GM23338 (cell line): ENCODE results near the gene YES1.

Experiments
- EZH2 ChIP-seq: fragments of 200-600 bp; sonication (generic); IDR thresholded peaks from one replicate; pipeline ENCODE4 v1.8.0; 2017; ENCODE audit warnings: antibody characterized with exemption, mild to moderate bottlenecking, low read depth; ENCODE audit not compliant: unreplicated experiment
- POLR2AphosphoS5 ChIP-seq: IDR thresholded peaks from 2 replicates; pipeline ENCODE4 v1.6.1; 2016; ENCODE audit warnings: antibody characterized with exemption, low read depth
- TF ChIP-seq, protein P1 (sequence below), 2 experiments: fragments of 200-600 bp in 1 of 2; sonication (generic) in 1 of 2; conservative IDR thresholded peaks; 2 replicates each; pipeline versions ENCODE4 v1.5.1 to v1.6.1; 2016 to 2017; ENCODE audit warnings: antibody characterized with exemption in 2 of 2, low read depth in 2 of 2, mild to moderate bottlenecking in 2 of 2, moderate library complexity in 1 of 2
- TF ChIP-seq, protein P2 (sequence below): fragments of 250-450 bp; sonication (Bioruptor Pico); IDR thresholded peaks from 2 replicates; pipeline ENCODE4 v1.5.0; 2020; ENCODE audit warnings: mild to moderate bottlenecking, moderate library complexity

DNA sequence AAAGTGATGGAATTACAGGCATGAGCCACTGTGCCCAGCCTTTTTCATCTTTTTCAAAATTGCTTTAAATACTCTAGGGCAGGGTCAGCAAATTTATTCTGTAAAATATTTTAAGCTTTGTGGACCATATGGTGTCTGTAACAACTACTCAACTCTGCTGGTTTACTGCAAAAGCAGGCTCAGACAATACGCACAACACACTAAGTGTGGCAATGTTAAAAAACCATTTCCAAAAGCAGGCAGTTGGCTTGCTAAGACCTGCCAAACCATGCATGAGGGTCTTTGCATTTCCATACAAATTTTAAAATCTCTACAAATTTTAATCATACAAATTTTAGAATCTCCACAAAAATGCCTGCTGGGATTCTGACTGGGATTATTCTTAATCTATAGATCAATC is 44.1 kb downstream of the YES1 start:
- no peak for TF ChIP-seq POLR2AphosphoS5
- TF ChIP-seq, protein P1, sequence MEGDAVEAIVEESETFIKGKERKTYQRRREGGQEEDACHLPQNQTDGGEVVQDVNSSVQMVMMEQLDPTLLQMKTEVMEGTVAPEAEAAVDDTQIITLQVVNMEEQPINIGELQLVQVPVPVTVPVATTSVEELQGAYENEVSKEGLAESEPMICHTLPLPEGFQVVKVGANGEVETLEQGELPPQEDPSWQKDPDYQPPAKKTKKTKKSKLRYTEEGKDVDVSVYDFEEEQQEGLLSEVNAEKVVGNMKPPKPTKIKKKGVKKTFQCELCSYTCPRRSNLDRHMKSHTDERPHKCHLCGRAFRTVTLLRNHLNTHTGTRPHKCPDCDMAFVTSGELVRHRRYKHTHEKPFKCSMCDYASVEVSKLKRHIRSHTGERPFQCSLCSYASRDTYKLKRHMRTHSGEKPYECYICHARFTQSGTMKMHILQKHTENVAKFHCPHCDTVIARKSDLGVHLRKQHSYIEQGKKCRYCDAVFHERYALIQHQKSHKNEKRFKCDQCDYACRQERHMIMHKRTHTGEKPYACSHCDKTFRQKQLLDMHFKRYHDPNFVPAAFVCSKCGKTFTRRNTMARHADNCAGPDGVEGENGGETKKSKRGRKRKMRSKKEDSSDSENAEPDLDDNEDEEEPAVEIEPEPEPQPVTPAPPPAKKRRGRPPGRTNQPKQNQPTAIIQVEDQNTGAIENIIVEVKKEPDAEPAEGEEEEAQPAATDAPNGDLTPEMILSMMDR (conservative IDR thresholded peaks at IDR 0.05; ENCODE audit: low read depth in 2 of 2), result no peak
- TF ChIP-seq, protein P2, sequence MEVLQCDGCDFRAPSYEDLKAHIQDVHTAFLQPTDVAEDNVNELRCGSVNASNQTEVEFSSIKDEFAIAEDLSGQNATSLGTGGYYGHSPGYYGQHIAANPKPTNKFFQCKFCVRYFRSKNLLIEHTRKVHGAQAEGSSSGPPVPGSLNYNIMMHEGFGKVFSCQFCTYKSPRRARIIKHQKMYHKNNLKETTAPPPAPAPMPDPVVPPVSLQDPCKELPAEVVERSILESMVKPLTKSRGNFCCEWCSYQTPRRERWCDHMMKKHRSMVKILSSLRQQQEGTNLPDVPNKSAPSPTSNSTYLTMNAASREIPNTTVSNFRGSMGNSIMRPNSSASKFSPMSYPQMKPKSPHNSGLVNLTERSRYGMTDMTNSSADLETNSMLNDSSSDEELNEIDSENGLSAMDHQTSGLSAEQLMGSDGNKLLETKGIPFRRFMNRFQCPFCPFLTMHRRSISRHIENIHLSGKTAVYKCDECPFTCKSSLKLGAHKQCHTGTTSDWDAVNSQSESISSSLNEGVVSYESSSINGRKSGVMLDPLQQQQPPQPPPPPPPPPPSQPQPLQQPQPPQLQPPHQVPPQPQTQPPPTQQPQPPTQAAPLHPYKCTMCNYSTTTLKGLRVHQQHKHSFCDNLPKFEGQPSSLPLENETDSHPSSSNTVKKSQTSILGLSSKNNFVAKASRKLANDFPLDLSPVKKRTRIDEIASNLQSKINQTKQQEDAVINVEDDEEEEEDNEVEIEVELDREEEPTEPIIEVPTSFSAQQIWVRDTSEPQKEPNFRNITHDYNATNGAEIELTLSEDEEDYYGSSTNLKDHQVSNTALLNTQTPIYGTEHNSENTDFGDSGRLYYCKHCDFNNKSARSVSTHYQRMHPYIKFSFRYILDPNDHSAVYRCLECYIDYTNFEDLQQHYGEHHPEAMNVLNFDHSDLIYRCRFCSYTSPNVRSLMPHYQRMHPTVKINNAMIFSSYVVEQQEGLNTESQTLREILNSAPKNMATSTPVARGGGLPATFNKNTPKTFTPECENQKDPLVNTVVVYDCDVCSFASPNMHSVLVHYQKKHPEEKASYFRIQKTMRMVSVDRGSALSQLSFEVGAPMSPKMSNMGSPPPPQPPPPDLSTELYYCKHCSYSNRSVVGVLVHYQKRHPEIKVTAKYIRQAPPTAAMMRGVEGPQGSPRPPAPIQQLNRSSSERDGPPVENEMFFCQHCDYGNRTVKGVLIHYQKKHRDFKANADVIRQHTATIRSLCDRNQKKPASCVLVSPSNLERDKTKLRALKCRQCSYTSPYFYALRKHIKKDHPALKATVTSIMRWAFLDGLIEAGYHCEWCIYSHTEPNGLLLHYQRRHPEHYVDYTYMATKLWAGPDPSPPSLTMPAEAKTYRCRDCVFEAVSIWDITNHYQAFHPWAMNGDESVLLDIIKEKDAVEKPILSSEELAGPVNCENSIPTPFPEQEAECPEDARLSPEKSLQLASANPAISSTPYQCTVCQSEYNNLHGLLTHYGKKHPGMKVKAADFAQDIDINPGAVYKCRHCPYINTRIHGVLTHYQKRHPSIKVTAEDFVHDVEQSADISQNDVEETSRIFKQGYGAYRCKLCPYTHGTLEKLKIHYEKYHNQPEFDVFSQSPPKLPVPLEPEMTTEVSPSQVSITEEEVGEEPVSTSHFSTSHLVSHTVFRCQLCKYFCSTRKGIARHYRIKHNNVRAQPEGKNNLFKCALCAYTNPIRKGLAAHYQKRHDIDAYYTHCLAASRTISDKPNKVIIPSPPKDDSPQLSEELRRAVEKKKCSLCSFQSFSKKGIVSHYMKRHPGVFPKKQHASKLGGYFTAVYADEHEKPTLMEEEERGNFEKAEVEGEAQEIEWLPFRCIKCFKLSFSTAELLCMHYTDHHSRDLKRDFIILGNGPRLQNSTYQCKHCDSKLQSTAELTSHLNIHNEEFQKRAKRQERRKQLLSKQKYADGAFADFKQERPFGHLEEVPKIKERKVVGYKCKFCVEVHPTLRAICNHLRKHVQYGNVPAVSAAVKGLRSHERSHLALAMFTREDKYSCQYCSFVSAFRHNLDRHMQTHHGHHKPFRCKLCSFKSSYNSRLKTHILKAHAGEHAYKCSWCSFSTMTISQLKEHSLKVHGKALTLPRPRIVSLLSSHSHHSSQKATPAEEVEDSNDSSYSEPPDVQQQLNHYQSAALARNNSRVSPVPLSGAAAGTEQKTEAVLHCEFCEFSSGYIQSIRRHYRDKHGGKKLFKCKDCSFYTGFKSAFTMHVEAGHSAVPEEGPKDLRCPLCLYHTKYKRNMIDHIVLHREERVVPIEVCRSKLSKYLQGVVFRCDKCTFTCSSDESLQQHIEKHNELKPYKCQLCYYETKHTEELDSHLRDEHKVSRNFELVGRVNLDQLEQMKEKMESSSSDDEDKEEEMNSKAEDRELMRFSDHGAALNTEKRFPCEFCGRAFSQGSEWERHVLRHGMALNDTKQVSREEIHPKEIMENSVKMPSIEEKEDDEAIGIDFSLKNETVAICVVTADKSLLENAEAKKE (CRISPR knock-in tag), result no peak
- TF ChIP-seq EZH2, result no peak
